ENCODE results near the gene LIN37.
"Not testable (repeated sequence)": the region's sequence is repeated elsewhere in the genome, so short reads cannot be mapped to it uniquely, and the experiment has no call there.

The LIN37 gene

GRCh38 chr19:35789978-35790944, 41.9 kb downstream of the LIN37 start:
- no peak for DNase-seq (ENCODE audit: low read depth)

- DNase-seq (ENCODE audit: low read depth): no peak
Observed at GRCh38 chr19:35790981-35791813, 42.8 kb downstream of the LIN37 start.

GRCh38 chr19:35791814-35792279, 43.5 kb downstream of the LIN37 start:
- no peak for DNase-seq (ENCODE audit: low read depth)

GRCh38 chr19:35792312-35792711, 43.9 kb downstream of the LIN37 start:
- no peak for DNase-seq (ENCODE audit: low read depth)

GRCh38 chr19:35792888-35793287, 44.5 kb downstream of the LIN37 start:
- DNase-seq (ENCODE audit: low read depth): no peak

- DNase-seq (ENCODE audit: low read depth): no peak
Observed at GRCh38 chr19:35793381-35794165, 45.2 kb downstream of the LIN37 start.

GRCh38 chr19:35795564-35795963, 47.2 kb downstream of the LIN37 start:
- not testable (repeated sequence) for DNase-seq (ENCODE audit: low read depth)

GRCh38 chr19:35796645-35797542, 48.5 kb downstream of the LIN37 start:
- no peak for DNase-seq (ENCODE audit: low read depth)

GRCh38 chr19:35797663-35798062, 49.3 kb downstream of the LIN37 start:
- DNase-seq (ENCODE audit: low read depth): no peak

GRCh38 chr19:35801828-35802227, 53.5 kb downstream of the LIN37 start:
- no peak for DNase-seq (ENCODE audit: low read depth)

All from iris pigment epithelial cell (primary cell).